ENCODE measurements around the gene GCA.

GRCh38 chr2:162297925-162298552, 45.9 kb upstream of the GCA start:
- peak; percentile 85 for TF ChIP-seq CTCF (conservative IDR thresholded peaks at IDR 0.05; ENCODE audit: low read depth, low read length)
- TF ChIP-seq EZH2 (IDR thresholded peaks at IDR 0.05; ENCODE audit: borderline replicate concordance, low read depth, low read length, poor library complexity, severe bottlenecking): no peak
